ENCODE results near the gene FAIM.
"Not testable (repeated sequence)": the region's sequence is repeated elsewhere in the genome, so short reads cannot be mapped to it uniquely, and the experiment has no call there.

FAIM gene

GRCh38 chr3:138598534-138598933, 10.0 kb upstream of the FAIM start:
- Histone ChIP-seq H4K20me1 (ENCODE audit: insufficient read depth, low read length) (no peaks in the 10 kb centered on the region), H3K79me2 (ENCODE audit: low read length) (no peaks in the 10 kb centered on the region), H3K9me3 (replicated peaks; ENCODE audit: insufficient read depth, low read length) (no peaks in the 10 kb centered on the region), H3K4me3 (ENCODE audit: low read length) (no peak overlapping the region), H3K36me3 (replicated peaks; ENCODE audit: insufficient read depth, low read length) (no peaks in the 10 kb centered on the region), H3F3A (ENCODE audit: insufficient read depth, low read length) (peaks cover 18% of the 10 kb centered on the region), H3K4me2 (ENCODE audit: low read depth, low read length) (no peak overlapping the region), H2AFZ (ENCODE audit: low read length) (no peak overlapping the region), H3K9ac (ENCODE audit: low read length) (no peak overlapping the region), H3K27ac (ENCODE audit: low read length) (no peak overlapping the region), H3K4me1 (ENCODE audit: low read length) (peaks cover 27% of the 10 kb centered on the region), H3K9me2 (replicated peaks; ENCODE audit: insufficient read depth, low read length) (no peaks in the 10 kb centered on the region), H3K27me3 (replicated peaks; ENCODE audit: insufficient read depth, low read length) (no peaks in the 10 kb centered on the region)
- DNase-seq = no peak
- TF ChIP-seq CTCF (IDR thresholded peaks at IDR 0.05; ENCODE audit: low read length) (no peak), EZH2 (optimal IDR thresholded peaks at IDR 0.05; ENCODE audit: low read depth, low read length) (no peak), EZH2phosphoT487 (IDR thresholded peaks at IDR 0.05; ENCODE audit: low read length) (no peak)

- TF ChIP-seq EZH2 (optimal IDR thresholded peaks at IDR 0.05; ENCODE audit: low read depth, low read length) = no peak
- no peak for TF ChIP-seq EZH2phosphoT487 (IDR thresholded peaks at IDR 0.05; ENCODE audit: low read length)
- TF ChIP-seq CTCF (IDR thresholded peaks at IDR 0.05; ENCODE audit: low read length) = no peak
- no peaks in the 10 kb centered on the region for H4K20me1 ChIP-seq (ENCODE audit: insufficient read depth, low read length)
- no peaks in the 10 kb centered on the region for H3K79me2 ChIP-seq (ENCODE audit: low read length)
- 0 out of 2 replicates have a peak, but pooled peaks cover 3% of the 10 kb centered on the region for H3F3A ChIP-seq (ENCODE audit: insufficient read depth, low read length)
- H3K4me2 ChIP-seq (ENCODE audit: low read depth, low read length) = no peak overlapping the region
- no peaks in the 10 kb centered on the region for H3K27me3 ChIP-seq (replicated peaks; ENCODE audit: insufficient read depth, low read length)
- H2AFZ ChIP-seq (ENCODE audit: low read length) = no peak overlapping the region
- no peak overlapping the region for H3K27ac ChIP-seq (ENCODE audit: low read length)
- H3K4me3 ChIP-seq (ENCODE audit: low read length) = no peak overlapping the region
- no peak for DNase-seq
- no peaks in the 10 kb centered on the region for H3K9me2 ChIP-seq (replicated peaks; ENCODE audit: insufficient read depth, low read length)
- H3K9ac ChIP-seq (ENCODE audit: low read length) = no peak overlapping the region
- H3K9me3 ChIP-seq (replicated peaks; ENCODE audit: insufficient read depth, low read length) = no peaks in the 10 kb centered on the region
- H3K36me3 ChIP-seq (replicated peaks; ENCODE audit: insufficient read depth, low read length) = no peaks in the 10 kb centered on the region
- peaks cover 22% of the 10 kb centered on the region for H3K4me1 ChIP-seq (ENCODE audit: low read length)
Observed at GRCh38 chr3:138600100-138600745, 8.3 kb upstream of the FAIM start.

GRCh38 chr3:138601661-138602060, 6.9 kb upstream of the FAIM start:
- DNase-seq; H3K9me3 ChIP-seq (replicated peaks; ENCODE audit: insufficient read depth, low read length); H3K9me2 ChIP-seq (replicated peaks; ENCODE audit: insufficient read depth, low read length); H4K20me1 ChIP-seq (ENCODE audit: insufficient read depth, low read length); H2AFZ ChIP-seq (ENCODE audit: low read length); H3K27me3 ChIP-seq (replicated peaks; ENCODE audit: insufficient read depth, low read length); H3K79me2 ChIP-seq (ENCODE audit: low read length); H3F3A ChIP-seq (ENCODE audit: insufficient read depth, low read length); H3K4me3 ChIP-seq (ENCODE audit: low read length); H3K4me2 ChIP-seq (ENCODE audit: low read depth, low read length); H3K27ac ChIP-seq (ENCODE audit: low read length); H3K36me3 ChIP-seq (replicated peaks; ENCODE audit: insufficient read depth, low read length); H3K9ac ChIP-seq (ENCODE audit: low read length): not testable (repeated sequence)
- peaks cover 14% of the 10 kb centered on the region for H3K4me1 ChIP-seq (ENCODE audit: low read length)

DNA sequence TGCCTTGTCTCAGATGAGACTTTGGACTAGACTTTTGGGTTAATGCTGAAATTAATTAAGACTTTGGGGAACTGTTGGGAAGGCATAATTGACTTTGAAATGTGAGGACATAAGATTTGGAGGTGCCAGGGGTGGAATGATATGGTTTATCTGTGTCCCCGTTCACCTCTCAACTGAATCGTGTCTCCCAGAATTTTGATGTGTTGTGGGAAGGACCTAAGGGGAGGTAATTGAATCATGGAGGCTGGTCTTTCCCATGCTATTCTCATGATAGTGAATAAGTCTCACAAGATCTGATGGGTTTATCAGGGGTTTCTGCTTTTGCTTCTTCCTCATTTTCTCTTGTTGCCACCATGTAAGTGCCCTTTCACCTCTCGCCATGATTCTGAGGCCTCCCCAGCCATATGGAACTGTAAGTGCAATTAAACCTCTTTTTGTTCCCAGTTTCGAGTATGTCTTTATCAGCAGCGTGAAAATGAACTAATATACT, 4.4 kb upstream of the FAIM start:
- not testable (repeated sequence) for H3K27me3 ChIP-seq (replicated peaks; ENCODE audit: insufficient read depth, low read length); DNase-seq; H3K27ac ChIP-seq (ENCODE audit: low read length); H4K20me1 ChIP-seq (ENCODE audit: insufficient read depth, low read length); H3K9ac ChIP-seq (ENCODE audit: low read length); H3F3A ChIP-seq (ENCODE audit: insufficient read depth, low read length); H3K79me2 ChIP-seq (ENCODE audit: low read length); H3K4me2 ChIP-seq (ENCODE audit: low read depth, low read length); H3K36me3 ChIP-seq (replicated peaks; ENCODE audit: insufficient read depth, low read length); H2AFZ ChIP-seq (ENCODE audit: low read length); H3K9me2 ChIP-seq (replicated peaks; ENCODE audit: insufficient read depth, low read length); H3K4me3 ChIP-seq (ENCODE audit: low read length); H3K4me1 ChIP-seq (ENCODE audit: low read length); H3K9me3 ChIP-seq (replicated peaks; ENCODE audit: insufficient read depth, low read length)

Data from MM.1S (cell line).